ENCODE data around the gene PLK5.
"Not testable (repeated sequence)": the region's sequence is repeated elsewhere in the genome, so short reads cannot be mapped to it uniquely, and the experiment has no call there.

Gene PLK5

DNA sequence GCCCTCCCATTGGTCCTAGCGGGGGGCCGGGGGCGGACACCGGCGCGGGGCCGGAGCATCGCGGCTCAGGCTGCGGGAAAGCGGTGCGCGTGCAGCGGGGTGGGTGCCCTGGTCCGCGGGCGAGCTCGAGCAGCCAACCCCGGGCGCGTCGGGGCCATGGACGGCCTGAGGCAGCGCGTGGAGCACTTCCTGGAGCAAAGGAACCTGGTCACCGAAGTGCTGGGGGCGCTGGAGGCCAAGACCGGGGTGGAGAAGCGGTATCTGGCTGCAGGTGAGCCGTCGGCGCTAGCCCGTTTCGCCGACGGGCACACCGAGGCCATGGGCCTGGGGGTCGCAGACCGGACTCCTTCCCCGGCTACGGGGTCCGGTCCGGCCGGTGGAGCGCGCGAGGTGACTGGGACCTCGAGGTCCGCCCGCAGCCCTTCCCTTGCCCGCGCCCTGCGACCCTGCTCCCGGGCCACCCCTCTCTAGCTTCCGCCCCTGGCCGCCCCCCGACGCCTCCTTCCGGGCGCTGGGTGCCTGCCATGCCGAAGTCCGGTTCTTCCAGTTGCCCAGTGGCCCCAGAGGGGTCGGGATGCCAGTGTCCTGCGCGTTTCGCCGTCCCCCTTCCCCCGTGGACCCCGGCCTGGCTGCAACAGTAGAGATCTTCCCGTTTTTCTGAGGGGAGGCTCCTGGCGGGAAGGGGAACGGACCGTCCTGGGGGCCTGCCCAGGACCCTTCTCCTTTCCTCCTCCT is 32.6 kb upstream of the PLK5 start, which contains the start of gene REEP6:
REEP6 (plus strand) TSS at position 68 of the 735 bp plus-strand sequence; CDS start at position 157, 89 bp downstream.
- DNase-seq, result no peak

DNA sequence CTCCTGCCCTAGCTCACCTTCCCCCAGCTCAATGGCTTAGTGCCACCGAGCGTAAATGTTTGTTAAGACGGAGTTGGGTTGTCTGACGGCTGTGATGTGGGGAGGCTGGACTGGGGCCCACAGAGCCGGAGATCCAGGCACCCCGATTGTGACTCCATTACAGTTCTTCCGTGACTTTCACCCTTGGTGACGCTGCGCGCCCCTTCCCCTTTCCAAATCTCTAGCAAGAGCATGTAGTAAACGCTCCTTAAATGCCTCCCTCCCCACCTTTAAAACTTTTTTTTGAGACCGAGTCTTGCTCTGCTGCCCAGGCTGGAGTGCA is 32.1 kb upstream of the PLK5 start:
- DNase-seq, result no peak

DNA sequence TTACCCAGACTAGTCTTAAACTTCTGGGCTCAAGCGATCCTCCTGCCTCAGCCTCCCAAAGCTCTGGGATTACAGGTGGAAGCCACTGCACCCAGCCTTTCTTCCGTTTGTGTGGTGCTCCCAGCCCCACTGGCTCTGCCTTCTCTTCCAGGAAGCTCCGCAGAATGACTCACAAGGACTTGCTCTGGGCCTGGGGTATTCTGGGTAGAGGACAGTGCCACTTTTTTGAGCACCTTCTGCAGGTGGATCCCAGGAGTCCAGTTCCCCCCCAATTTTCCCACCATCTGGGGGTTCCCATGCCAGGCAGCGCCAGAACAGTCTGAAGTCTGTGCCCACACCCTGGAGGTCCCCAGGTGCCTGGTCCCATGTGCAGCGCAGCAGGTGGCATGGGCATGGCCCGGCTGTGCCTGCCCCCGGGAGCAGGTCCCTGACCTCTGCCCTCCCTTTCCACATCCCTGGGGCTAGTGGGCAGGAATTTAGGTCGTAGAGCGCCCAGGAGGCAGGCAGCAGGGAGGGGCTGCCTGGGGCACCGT is 31.3 kb upstream of the PLK5 start:
- no peak for DNase-seq

DNA sequence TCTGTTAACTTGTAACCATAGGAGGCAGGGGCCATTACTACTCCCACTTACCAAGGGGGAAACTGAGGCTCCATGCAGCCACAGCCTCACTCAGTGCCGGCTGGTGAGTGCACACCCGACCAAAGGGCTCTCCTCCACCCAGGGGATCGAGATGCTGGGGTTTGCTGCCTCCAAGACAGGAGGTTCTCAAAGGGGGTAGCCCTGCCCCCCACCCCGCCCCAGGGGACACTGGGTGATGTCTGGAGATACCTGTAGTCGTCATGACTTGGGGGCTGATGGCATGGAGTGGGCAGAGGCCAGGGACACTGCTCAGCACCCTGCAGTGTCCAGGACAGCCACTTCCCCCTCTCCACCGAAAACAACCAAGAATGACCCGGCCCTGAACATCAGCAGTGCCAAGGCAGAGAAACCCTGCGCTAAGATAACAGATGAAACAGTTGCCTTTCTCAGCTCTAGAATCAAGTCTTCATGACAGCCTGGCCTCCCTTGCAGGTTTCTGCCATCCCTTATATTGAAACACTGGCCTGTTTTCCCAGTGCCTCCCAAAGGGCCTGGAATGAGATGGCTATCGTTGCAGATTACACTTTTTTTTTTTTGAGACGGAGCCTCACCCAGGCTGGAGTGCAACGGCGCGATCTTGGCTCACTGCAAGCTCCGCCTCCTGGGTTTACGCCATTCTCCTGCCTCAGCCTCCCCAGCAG is 29.6 kb upstream of the PLK5 start:
- no peak for DNase-seq

DNA sequence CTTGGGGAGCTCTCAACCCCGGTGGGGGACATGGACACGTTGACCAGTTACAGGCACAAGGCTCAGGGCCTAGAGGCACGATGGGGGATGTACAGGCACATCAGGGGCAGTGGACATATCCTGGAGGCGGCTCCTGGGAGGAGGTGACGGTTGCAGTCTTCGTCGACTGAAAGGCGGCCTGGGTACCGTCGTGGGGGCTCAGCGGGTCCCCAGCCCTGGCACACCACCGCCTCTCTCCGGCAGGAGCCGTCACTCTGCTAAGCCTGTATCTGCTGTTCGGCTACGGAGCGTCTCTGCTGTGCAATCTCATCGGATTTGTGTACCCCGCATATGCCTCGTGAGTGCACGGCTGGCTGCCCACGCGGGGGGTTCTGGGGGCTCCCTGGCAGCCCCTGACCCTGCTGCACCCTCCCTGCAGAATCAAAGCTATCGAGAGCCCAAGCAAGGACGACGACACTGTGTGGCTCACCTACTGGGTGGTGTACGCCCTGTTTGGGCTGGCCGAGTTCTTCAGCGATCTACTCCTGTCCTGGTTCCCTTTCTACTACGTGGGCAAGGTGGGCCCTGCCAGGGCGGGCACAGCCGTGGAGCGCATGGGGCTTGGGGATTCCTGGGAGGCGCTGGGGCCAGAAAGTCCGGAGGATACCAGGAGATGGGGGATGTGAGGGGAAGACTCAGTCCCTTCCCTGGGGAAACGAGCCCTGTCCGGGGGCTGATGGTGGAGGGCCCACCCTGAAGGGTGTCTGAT is 28.7 kb upstream of the PLK5 start:
- no peak for DNase-seq

DNA sequence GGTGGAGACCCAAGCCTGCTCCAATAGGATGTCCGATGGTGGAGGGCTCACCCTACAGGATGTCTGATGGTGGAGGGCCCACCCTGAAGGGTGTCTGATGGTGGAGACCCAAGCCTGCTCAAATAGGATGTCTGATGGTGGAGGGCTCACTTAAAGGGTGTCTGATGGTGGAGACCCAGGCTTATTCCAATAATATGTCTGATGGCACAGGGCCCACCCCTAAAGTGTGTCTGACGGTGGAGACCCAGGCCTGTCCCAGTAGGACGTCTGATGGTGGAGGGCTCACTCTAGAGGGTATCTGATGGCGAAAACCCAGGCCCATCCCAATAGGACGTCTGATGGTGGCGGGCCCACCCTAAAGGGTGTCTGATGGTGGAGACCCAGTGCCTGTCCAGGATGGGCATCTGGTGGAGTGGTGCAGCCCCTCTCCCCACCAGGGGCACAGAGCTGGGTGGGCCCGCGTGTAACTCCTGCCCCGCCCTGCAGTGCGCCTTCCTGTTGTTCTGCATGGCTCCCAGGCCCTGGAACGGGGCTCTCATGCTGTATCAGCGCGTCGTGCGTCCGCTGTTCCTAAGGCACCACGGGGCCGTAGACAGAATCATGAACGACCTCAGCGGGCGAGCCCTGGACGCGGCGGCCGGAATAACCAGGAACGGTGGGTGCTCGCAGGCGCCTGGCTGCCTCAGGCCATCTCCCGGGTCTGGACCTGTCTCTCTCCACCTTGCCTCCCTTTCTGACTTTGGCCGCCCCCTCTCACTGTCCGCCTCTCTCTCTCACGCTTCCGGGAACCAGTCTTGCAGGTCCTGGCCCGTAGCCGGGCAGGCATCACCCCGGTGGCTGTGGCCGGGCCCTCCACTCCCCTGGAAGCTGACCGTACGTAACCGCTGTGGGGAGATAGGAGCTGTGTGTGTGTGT is 27.8 kb upstream of the PLK5 start:
- no peak for DNase-seq

DNA sequence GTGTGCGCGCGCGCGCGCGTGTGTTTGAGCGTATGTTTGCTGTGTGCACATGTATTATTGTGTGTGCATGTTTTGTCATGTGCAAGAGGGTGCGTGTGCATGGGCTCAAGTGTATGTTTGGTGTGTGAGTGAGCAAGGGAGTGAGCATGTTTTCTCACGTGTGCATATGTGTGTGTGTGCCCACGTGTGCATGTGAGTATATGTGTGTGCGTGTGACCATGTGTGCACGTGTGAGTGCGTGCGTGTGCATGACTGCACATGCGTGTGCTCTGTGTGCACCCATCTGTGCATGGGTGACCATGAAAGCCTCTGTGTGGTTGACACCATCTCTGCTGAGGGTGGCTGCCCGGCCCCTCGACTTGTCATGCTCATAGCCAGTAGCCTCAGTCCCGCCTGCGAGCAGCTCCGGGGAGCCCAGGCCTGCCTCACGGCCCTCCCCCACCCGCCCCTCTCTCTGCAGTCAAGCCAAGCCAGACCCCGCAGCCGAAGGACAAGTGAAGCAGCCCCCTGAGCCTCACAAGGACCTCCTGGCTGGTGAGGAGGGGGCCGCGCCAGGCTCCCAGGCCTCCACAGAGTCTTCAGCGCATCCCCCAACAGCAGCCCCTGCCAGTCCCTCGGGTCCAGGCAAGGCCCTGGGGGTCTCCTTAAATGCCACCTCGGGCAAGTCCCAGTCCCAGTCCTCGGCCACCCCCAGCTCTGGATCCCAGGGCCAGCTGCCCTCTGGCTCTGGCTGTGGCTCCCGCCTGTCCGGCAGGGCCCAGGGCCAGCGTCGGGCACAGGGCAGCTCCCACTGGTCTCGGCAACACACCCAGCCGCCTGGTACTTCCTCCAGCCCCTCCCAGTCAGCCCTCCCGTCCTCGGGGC is 26.9 kb upstream of the PLK5 start:
- no peak for DNase-seq

- no peak for DNase-seq
Measured at GRCh38 chr19:1497578-1498235, 26.2 kb upstream of the PLK5 start.

DNA sequence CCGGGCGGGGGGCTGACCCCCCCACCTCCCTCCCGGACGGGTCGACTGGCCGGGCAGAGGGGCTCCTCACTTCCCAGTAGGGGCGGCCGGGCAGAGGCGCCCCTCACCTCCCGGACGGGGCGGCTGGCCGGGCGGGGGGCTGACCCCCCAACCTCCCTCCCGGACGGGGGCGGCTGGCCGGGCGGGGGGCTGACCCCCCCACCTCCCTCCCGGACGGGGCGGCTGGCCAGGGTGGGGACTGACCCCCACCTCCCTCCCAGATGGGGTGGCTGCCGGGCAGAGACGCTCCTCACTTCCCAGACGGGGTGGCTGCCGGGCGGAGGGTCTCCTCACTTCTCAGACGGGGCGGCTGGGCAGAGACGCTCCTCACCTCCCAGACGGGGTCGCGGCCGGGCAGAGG is 24.6 kb upstream of the PLK5 start:
- DNase-seq, result not testable (repeated sequence)

DNA sequence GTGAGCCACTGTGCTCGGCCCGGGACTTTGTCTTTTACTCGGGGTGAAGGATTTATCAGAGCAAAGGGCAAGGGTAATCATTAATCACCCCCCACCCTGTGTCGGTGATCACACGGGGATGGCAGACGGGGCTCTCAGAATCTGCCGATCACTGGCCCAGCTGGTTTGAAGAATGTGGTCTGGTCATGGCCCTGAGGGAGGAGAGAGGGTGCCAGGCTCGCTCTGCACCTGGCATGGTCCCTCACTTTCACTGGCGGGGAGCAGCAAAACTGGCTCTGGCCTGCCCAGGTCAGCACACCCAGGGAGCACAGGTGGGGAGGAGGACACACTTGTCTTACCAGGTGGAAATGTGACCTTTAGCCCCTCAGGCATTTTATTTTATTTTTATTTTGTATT is 22.7 kb upstream of the PLK5 start:
- DNase-seq, result no peak

GRCh38 chr19:1502433-1503088 is 21.3 kb upstream of the PLK5 start:
- no peak for DNase-seq

DNA sequence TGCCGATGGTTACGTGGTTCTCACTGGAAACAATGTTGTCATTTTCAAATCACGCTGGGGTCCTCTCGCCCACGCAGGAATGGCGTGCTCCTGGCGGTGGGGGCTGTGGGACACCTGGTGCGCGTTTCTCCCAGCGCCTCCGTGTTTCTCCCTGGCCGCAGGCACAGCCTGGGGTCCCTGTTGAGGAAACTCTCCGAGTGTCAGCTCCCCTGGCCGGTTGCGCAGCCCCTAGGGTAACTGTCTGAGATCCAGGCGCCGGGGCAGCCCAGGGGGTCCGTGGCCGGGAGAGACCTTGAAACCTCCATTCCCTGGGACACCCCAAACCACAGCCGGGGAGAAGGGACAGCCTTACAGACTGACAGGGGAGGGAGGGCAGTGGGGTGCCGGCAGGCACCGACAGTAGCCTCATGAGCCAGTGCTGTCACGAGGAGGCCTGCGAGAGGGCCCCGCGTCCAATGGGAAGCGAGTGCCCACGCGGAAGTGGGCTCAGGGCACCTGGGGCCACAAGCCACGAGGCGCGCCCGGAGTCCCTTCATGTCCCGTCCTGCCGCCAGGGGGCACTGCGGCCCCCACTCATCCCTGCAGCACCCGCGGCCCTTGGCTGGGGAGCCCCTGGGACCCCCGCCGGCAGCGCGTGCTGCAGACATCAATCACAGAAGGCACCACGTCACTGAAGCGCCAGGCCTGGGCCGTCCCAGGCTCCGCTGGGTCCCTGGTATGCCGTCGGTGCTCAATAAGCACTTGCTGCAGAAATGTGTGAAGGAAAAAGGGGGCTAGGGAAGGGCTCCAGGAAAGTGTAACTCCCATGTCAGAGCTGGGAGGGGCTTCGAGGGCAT is 20.6 kb upstream of the PLK5 start:
- peak; percentile 13 for DNase-seq

DNA sequence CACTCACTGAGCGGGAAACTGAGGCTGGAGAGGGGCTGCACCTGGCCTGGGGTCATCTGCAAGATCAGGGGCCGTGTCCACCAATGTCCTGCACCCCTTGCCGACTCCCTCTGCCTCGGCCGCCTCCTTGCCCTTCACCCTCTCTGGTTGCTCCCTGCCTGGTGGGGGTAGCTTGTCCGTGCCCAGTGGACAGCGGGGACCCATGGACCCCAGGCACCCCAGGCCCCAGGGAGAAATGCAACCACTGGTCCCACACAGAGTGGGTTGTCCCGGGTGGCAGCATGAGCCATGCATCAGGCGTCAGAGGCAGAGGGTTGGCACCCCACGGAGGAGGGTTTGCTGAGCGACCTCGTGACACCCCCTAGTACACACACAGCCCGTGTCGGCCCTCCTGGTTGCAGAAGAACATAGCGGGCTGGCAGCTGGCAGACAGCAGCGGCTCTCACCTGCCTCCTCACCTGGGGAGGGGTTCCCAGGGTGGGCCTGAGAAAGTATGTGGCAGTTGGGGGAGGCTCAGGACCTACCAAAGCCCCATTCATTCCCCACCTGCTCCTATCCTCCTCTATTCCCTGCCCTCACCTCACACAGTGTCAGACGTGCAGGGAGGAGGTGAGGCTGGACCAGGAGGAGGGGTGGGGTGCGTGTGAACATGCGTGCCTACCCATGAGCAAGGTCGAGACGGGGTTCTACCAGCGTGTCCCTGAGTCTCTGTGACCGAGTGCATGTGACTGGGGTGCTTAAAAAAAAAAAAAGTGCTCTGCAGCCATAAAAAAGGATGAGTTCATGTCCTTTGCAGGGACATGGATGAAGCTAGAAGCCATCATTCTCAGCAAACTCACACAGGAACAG is 19.7 kb upstream of the PLK5 start:
- DNase-seq, result no peak

GRCh38 chr19:1505012-1505411 is 18.9 kb upstream of the PLK5 start:
- DNase-seq, result no peak

DNA sequence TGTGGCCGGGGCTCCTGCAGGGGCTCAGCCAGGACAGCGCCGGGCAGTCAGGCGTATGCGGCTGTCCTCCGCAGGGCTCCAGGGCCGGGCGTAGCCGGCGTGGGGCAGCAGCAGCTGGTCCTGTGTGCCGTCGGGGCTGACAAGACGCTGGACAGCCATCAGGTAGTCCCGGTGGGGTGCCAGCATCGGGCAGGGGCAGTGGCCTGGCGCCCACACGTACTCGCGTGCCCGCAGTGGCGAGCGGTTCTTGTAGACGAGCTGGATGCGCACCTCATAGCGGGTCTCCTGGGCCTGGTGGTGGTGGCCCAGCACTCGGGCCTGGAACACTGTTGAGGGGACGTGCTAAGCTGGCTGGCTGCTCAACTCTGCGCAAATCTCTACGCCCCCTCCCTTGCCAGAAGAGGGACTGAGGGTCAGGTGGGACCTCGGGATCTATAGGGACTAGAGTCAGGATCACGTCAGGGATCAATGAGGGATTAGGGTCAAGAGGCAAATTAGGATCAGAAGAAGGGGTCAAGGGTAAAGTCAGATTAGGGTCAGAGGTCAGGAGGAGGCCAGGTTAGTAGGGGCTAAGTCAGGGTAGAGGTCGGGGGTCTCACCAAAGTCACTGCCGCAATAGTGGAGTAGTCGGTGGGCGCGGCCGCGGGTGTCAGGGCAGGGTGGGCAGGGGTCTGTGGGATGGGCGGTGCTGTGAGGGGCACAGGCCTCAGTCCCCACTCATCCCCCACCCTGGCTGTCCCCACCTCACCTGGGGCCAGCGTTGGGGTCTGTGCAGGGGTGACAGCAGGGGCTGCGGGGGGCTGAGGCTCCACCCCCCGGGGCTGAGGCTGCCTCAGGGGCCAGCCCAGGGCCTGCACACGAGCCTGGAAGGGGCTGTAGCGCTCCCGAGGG is 17.6 kb upstream of the PLK5 start:
- no peak for DNase-seq

GRCh38 chr19:1507192-1507660 is 16.7 kb upstream of the PLK5 start:
- no peak for DNase-seq

DNA sequence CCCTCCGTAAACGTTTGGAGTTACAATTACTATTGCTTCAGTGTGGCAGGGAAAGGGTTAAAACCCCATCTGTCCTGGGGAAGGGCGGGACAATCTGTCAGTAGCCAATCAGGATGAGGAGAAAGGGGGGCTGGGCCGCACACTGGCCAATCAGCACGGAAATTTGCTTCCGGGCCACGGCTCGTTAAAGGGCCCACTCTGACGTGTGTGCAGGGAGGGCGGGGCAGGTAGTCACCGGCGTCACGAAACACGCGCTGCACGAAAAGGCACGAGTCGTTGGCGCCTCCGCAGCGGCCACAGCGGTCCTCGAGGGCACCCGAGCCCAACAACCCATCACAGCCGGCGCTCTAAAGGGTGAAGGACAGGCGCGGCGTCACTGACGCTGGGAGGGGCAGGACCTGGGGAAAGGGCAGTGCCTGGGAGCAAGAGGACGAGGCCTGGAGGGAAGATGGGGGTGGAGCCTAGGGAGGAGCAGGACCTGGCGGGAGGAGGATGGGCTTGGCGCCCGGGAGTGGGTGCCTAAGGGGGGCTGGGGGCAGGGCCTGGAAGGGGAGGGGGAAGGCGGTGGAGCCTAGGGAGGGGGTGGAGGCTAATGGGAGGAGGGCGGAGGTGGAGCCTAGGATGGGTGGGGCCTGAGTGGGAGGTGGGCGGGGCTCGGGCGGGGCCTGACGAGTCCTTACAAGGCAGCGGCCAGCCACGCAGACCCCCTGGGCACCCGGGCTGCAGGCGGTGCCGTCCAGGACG is 15.9 kb upstream of the PLK5 start:
- peak; percentile 94 for DNase-seq

Data from NCI-H774 (cell line).